Measurements from ENCODE around the gene ATP1B1. TPM values are rescaled to one million over a fixed set of nuclear protein-coding genes. Genes with fewer than 3 reads are reported as not detected.

Gene ATP1B1
- total RNA-seq, 1 experiment from 2014 or later: 48.6 TPM

GRCh38 chr1:169143346-169143745, 36.9 kb downstream of the ATP1B1 start:
- BruUV-seq (replicated peaks): no TSS peak
- ChIA-PET POLR2A (interaction anchor here (1.1 kb wide), 1 partner anchor 90 kb away, joined by 3 read pairs; no protein-coding TSS in a partner anchor), CTCF (interaction anchor here (1.0 kb wide), 1 partner anchor 205 kb away, joined by 3 read pairs; no protein-coding TSS in a partner anchor), RAD21 (ENCODE audit: low non-redundant PET in 1 of 2, low total read pairs in 2 of 2, uncharacterized antibody in 2 of 2, unreplicated experiment in 2 of 2) (no interaction called here)
- H4K20me1 ChIP-seq (ENCODE audit: insufficient read depth): no peaks in the 10 kb centered on the region
- H3K27me3 ChIP-seq (ENCODE audit: insufficient read depth, low read length): no peaks in the 10 kb centered on the region
- H3K79me2 ChIP-seq (ENCODE audit: insufficient read depth, low read length): no peaks in the 10 kb centered on the region
- no peak overlapping the region for H3K27ac ChIP-seq (ENCODE audit: low read depth, low read length)
- H3K9me2 ChIP-seq (ENCODE audit: insufficient read depth): no peaks in the 10 kb centered on the region
- H3K9me3 ChIP-seq (ENCODE audit: control insufficient read depth in 1 of 2, insufficient read depth in 1 of 2, low read depth in 1 of 2, low read length in 2 of 2): no peaks in the 10 kb centered on the region
- ATAC-seq: no peak
- H2AFZ ChIP-seq (ENCODE audit: low read depth, low read length, poor library complexity, severe bottlenecking): no peak overlapping the region
- no peak overlapping the region for H3K9ac ChIP-seq (ENCODE audit: low read length)
- no peak for TF ChIP-seq FOSL1 (IDR thresholded peaks at IDR 0.05; ENCODE audit: low read depth)
- no peak for TF ChIP-seq REST (IDR thresholded peaks at IDR 0.05; ENCODE audit: low read depth)
- no peak for TF ChIP-seq POLR2AphosphoS5 (IDR thresholded peaks at IDR 0.05; ENCODE audit: low read depth, low read length)
- no peak for TF ChIP-seq ELF1 (IDR thresholded peaks at IDR 0.05; ENCODE audit: borderline replicate concordance, low read depth)
- TF ChIP-seq SRF (IDR thresholded peaks at IDR 0.05; ENCODE audit: low read depth): no peak
- no peak for TF ChIP-seq MAX (IDR thresholded peaks at IDR 0.05)
- no peak for TF ChIP-seq SIN3A (IDR thresholded peaks at IDR 0.05; ENCODE audit: low read depth)
- TF ChIP-seq POLR2A (IDR thresholded peaks at IDR 0.05; ENCODE audit: borderline replicate concordance, extremely low read depth, insufficient read depth, insufficient read length): no peak
- TF ChIP-seq SP1 (IDR thresholded peaks at IDR 0.05; ENCODE audit: low read depth): no peak
- TF ChIP-seq TCF7L2 (IDR thresholded peaks at IDR 0.05; ENCODE audit: borderline replicate concordance, extremely low read depth, insufficient read depth, insufficient read length): no peak
- TF ChIP-seq ATF3 (IDR thresholded peaks at IDR 0.05): no peak
- no peak for TF ChIP-seq ZFX (IDR thresholded peaks at IDR 0.05)
- no peak for TF ChIP-seq EZH2phosphoT487 (IDR thresholded peaks at IDR 0.05; ENCODE audit: borderline replicate concordance)
- no peak for TF ChIP-seq RAD21 (IDR thresholded peaks at IDR 0.05; ENCODE audit: low read depth)
- TF ChIP-seq CBX3 (IDR thresholded peaks at IDR 0.05; ENCODE audit: low read depth): no peak
- TF ChIP-seq CEBPB (IDR thresholded peaks at IDR 0.05; ENCODE audit: low read depth): no peak
- no peak for TF ChIP-seq JUND (IDR thresholded peaks at IDR 0.05)
- no peak for TF ChIP-seq EGR1 (IDR thresholded peaks at IDR 0.05; ENCODE audit: low read depth)
- no peak for TF ChIP-seq EZH2 (IDR thresholded peaks at IDR 0.05)
- no peak for TF ChIP-seq ZNF274 (IDR thresholded peaks at IDR 0.05; ENCODE audit: low read depth, low read length)
- no peak overlapping the region for H3K4me2 ChIP-seq (ENCODE audit: low read length)
- H3K4me3 ChIP-seq (replicated peaks in 1 of 2; ENCODE audit: low read depth in 1 of 2, low read length in 2 of 2): no peak overlapping the region
- H3K4me1 ChIP-seq (ENCODE audit: control insufficient read depth in 1 of 2, insufficient read depth in 2 of 2, low read length in 2 of 2): peaks cover 4 to 16% of the 10 kb centered on the region in 2 experiments; a peak in 3 of 4 replicates
- H3K36me3 ChIP-seq (ENCODE audit: control insufficient read depth in 1 of 2, insufficient read depth in 2 of 2, low read length in 2 of 2): no peaks in the 10 kb centered on the region
- no peak for DNase-seq (ENCODE audit: low read depth, low spot score)
- intact Hi-C loops (cut with micrococcal nuclease): no loop called here
